HCT116 (cell line): ENCODE data around the gene LRP1.

Experiments
- CBX3 ChIP-seq: IDR thresholded peaks from 2 replicates; pipeline ENCODE4 v1.6.1; 2012; ENCODE audit warnings: low read depth
- CEBPB ChIP-seq: IDR thresholded peaks from 2 replicates; pipeline ENCODE4 v1.6.1; 2012; ENCODE audit warnings: low read depth
- CTCF ChIP-seq, 3 experiments: fragments of 200-600 bp in 1 of 3; sonication (generic) in 1 of 3; IDR thresholded peaks in 2 of 3; conservative IDR thresholded peaks in 1 of 3; 2 replicates each; pipeline ENCODE4 v1.5.1; 2012 to 2017; ENCODE audit warnings: low read depth in 2 of 3, low read length in 2 of 3, antibody characterized with exemption in 1 of 3, borderline replicate concordance in 1 of 3, control low read depth in 1 of 3, mild to moderate bottlenecking in 1 of 3, mixed read lengths in 1 of 3, mixed run types in 1 of 3, moderate library complexity in 1 of 3; ENCODE audit not compliant: insufficient read depth in 1 of 3
- EGR1 ChIP-seq: IDR thresholded peaks from 2 replicates; pipeline ENCODE4 v1.6.1; 2012; ENCODE audit warnings: low read depth
- EZH2 ChIP-seq: fragments of 200-600 bp; sonication (generic); IDR thresholded peaks from 2 replicates; pipeline ENCODE4 v1.6.1; 2017; ENCODE audit warnings: antibody characterized with exemption, mixed run types
- MAX ChIP-seq: IDR thresholded peaks from 2 replicates; pipeline ENCODE4 v1.6.1; 2012
- POLR2A ChIP-seq: IDR thresholded peaks from 2 replicates; pipeline ENCODE4 v1.7.0; 2011; ENCODE audit warnings: borderline replicate concordance; ENCODE audit not compliant: insufficient read depth, insufficient read length; ENCODE audit errors: extremely low read depth
- POLR2AphosphoS5 ChIP-seq: IDR thresholded peaks from 2 replicates; pipeline ENCODE4 v1.6.1; 2011; ENCODE audit warnings: mild to moderate bottlenecking, low read depth, low read length, moderate library complexity
- SP1 ChIP-seq: IDR thresholded peaks from 2 replicates; pipeline ENCODE4 v1.6.1; 2012; ENCODE audit warnings: low read depth
- ZFX ChIP-seq: fragments of 450-650 bp; IDR thresholded peaks from 2 replicates; pipeline ENCODE4 v1.6.1; 2017

- TF ChIP-seq CTCF (IDR thresholded peaks at IDR 0.05 in 2 of 3, conservative IDR thresholded peaks at IDR 0.05 in 1 of 3; ENCODE audit: borderline replicate concordance in 1 of 3, insufficient read depth in 1 of 3, low read depth in 2 of 3, low read length in 2 of 3) = no peak
- TF ChIP-seq POLR2A = no peak
- no peak for TF ChIP-seq SP1
- TF ChIP-seq EGR1 = no peak
- no peak for TF ChIP-seq EZH2
- TF ChIP-seq ZFX = no peak
- no peak for TF ChIP-seq CEBPB
- TF ChIP-seq MAX = no peak
- no peak for TF ChIP-seq POLR2AphosphoS5
- no peak for TF ChIP-seq CBX3
Observed at GRCh38 chr12:57152639-57153038, 24.4 kb downstream of the LRP1 start.
